ENCODE measurements around the gene SMAD6.

- TF ChIP-seq CTCF (IDR thresholded peaks at IDR 0.05): no peak
- TF ChIP-seq POLR2A (IDR thresholded peaks at IDR 0.05): no peak
Observed at GRCh38 chr15:66658855-66659254, 43.2 kb upstream of the SMAD6 start.

Data from prostate gland (tissue), 2 donors.